Activated CD8-positive, alpha-beta T cell treated with anti-CD3 and anti-CD28 coated beads for 36 hours (primary cell): ENCODE results near the gene OR51V1. TPM values are rescaled to one million over a fixed set of nuclear protein-coding genes. Genes with fewer than 3 reads are reported as not detected.

Source experiments
- ATAC-seq: fragments of 200-7000 bp; cut with Tn5 transposase; one replicate; pipeline ENCODE4 v1.10.0; 2021; ENCODE audit warnings: mild to moderate bottlenecking, moderate library complexity
- CTCF ChIA-PET: fragments of 350-600 bp; sonication (Branson Sonifier 250); formaldehyde crosslinking; loops from one replicate; lab custom pipeline; 2021; ENCODE audit warnings: antibody characterized with exemption; lab: Charles Lee
- POLR2A ChIA-PET: fragments of 350-600 bp; sonication (Branson Sonifier 250); formaldehyde crosslinking; loops from one replicate; lab custom pipeline; 2021; ENCODE audit warnings: antibody characterized with exemption; lab: Charles Lee
- DNase-seq: peaks from one replicate; pipeline ENCODE4 v3.0.0-alpha.2; 2020
- H3K27ac Mint-ChIP-seq: one replicate; pipeline ENCODE4 v1.8.0; 2021; ENCODE audit warnings: mild to moderate bottlenecking, mixed read lengths
- H3K27me3 Mint-ChIP-seq: one replicate; pipeline ENCODE4 v1.8.0; 2021; ENCODE audit warnings: mixed read lengths
- H3K36me3 Mint-ChIP-seq: one replicate; pipeline ENCODE4 v1.8.0; 2021; ENCODE audit warnings: low read depth, mixed read lengths
- H3K4me1 Mint-ChIP-seq: one replicate; pipeline ENCODE4 v1.8.0; 2021; ENCODE audit warnings: low read depth, mixed read lengths
- H3K4me3 Mint-ChIP-seq: one replicate; pipeline ENCODE4 v1.8.0; 2021; ENCODE audit warnings: mild to moderate bottlenecking, moderate library complexity, mixed read lengths
- H3K9me3 Mint-ChIP-seq: one replicate; pipeline ENCODE4 v1.8.0; 2021; ENCODE audit warnings: mixed read lengths
- CTCF ChIP-seq: fragments of 200-600 bp; IDR thresholded peaks from one replicate; pipeline ENCODE4 v1.8.0; 2022; ENCODE audit warnings: antibody characterized with exemption, mild to moderate bottlenecking
- intact Hi-C: fragments of 100-400 bp; cut with micrococcal nuclease; formaldehyde crosslinking; loops from one replicate; pipeline ENCODE4 v1.10.0; 2022
- total RNA-seq, 2 experiments: library from RNA; stranded (reverse); gene quantifications; one replicate each; pipeline ENCODE4 v1.2.3, GENCODE V29; 2021

Gene OR51V1
- total RNA-seq, 2 experiments from 2014 or later: not detected

- Mint-ChIP-seq H3K36me3 (no peaks in the 10 kb centered on the region), H3K9me3 (peaks cover 3% of the 10 kb centered on the region), H3K27ac (no peak overlapping the region), H3K27me3 (no peaks in the 10 kb centered on the region), H3K4me1 (no peaks in the 10 kb centered on the region), H3K4me3 (no peak overlapping the region)
- intact Hi-C loops: no loop called here
- POLR2A ChIA-PET: no interaction called here
- CTCF ChIA-PET: no interaction called here
- TF ChIP-seq CTCF: no peak
- ATAC-seq: no peak
- no peak for DNase-seq
Measured at GRCh38 chr11:5197536-5197935, 2.9 kb downstream of the OR51V1 start.

- ATAC-seq (no peak), DNase-seq (no peak)
- H3K36me3 Mint-ChIP-seq: no peaks in the 10 kb centered on the region
- H3K4me3 Mint-ChIP-seq: no peak overlapping the region
- no peak overlapping the region for H3K27ac Mint-ChIP-seq
- peaks cover 3% of the 10 kb centered on the region for H3K9me3 Mint-ChIP-seq
- no peak for TF ChIP-seq CTCF
- no peaks in the 10 kb centered on the region for H3K4me1 Mint-ChIP-seq
- ChIA-PET CTCF (no interaction called here), POLR2A (no interaction called here)
- H3K27me3 Mint-ChIP-seq: no peaks in the 10 kb centered on the region
- intact Hi-C loops: no loop called here
Measured at GRCh38 chr11:5196731-5197130, 3.8 kb downstream of the OR51V1 start.

- Mint-ChIP-seq H3K27ac (no peak overlapping the region), H3K36me3 (no peaks in the 10 kb centered on the region), H3K9me3 (peaks cover 3% of the 10 kb centered on the region), H3K4me1 (no peaks in the 10 kb centered on the region), H3K27me3 (no peaks in the 10 kb centered on the region), H3K4me3 (no peak overlapping the region)
- no peak for DNase-seq
- ATAC-seq: no peak
- CTCF ChIA-PET: no interaction called here
- intact Hi-C loops: no loop called here
- POLR2A ChIA-PET: no interaction called here
- TF ChIP-seq CTCF: no peak
Measured at GRCh38 chr11:5196067-5196466, 4.4 kb downstream of the OR51V1 start.

- Mint-ChIP-seq H3K9me3 (peaks cover 3% of the 10 kb centered on the region), H3K36me3 (no peaks in the 10 kb centered on the region), H3K27ac (no peak overlapping the region), H3K4me3 (no peak overlapping the region), H3K4me1 (no peaks in the 10 kb centered on the region), H3K27me3 (no peaks in the 10 kb centered on the region)
- TF ChIP-seq CTCF: no peak
- ATAC-seq (no peak), DNase-seq (no peak)
- ChIA-PET CTCF (no interaction called here), POLR2A (no interaction called here)
- intact Hi-C loops: no loop called here
Measured at GRCh38 chr11:5192738-5193137, 7.7 kb downstream of the OR51V1 start.

- ChIA-PET POLR2A (no interaction called here), CTCF (no interaction called here)
- intact Hi-C loops: no loop called here
- no peak overlapping the region for H3K27ac Mint-ChIP-seq
- DNase-seq (no peak), ATAC-seq (no peak)
- H3K36me3 Mint-ChIP-seq: no peaks in the 10 kb centered on the region
- no peaks in the 10 kb centered on the region for H3K9me3 Mint-ChIP-seq
- no peak for TF ChIP-seq CTCF
- no peaks in the 10 kb centered on the region for H3K4me1 Mint-ChIP-seq
- H3K4me3 Mint-ChIP-seq: no peak overlapping the region
- peaks cover 2% of the 10 kb centered on the region for H3K27me3 Mint-ChIP-seq
Measured at GRCh38 chr11:5188201-5188600, 12.3 kb downstream of the OR51V1 start.
